ENCODE results near the gene KRTAP2-4. TPM values are rescaled to one million over a fixed set of nuclear protein-coding genes. Genes with fewer than 3 reads are reported as not detected.

The KRTAP2-4 gene
- polyA plus RNA-seq, 1 donor (not counting 4 experiments of a cell fraction or from before 2014, with no cell fraction given): not detected

DNA sequence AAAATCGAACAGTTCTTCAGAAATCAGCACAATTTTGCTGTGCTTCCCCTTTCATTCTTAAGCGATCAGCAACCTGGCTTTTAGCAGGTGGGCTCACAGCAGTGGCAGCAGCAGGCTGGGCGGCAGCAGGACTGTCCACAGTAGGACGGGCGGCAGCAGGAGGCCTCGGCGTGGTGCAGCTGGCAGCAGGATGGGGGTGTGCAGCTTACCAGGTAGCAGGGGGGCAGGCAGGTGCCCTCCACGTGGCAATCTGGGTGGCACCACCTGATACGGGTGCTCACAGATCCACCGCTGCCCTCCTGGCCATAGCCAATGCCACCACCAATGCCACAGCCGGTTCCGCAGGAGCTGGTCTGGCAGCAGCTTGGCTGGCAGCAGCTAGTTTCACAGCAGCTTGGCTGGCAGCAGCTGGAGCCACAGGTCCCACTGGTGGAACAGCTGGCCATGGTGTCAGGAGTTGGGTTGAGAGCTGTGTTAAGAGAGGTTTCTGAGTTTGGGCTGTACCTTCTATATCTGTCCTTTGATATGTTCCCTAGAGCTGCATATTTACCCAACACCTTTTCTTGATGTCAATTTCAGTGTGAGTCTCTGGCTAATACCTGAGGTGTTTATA is 35.9 kb downstream of the KRTAP2-4 start, which contains the start of gene KRTAP1-4:
TSS of gene KRTAP1-4 (minus strand) at position 563 of the 613 bp plus-strand sequence. CDS start at position 446, 117 bp downstream.
- DNase-seq (ENCODE audit: low read depth, low spot score) (no peak), FAIRE-seq (no peak)
- dilution Hi-C loops (cut with MboI; ENCODE audit: extremely low pct_ligation_motif_present, low sequenced_read_pairs): no loop called here
- Histone ChIP-seq H3K4me1 (ENCODE audit: control insufficient read depth, extremely low read depth, insufficient read depth, low read length) (peaks cover 7% of the 10 kb centered on the region), H3K27ac (ENCODE audit: control insufficient read depth, insufficient read depth, low read length) (no peak within 1 kb of the TSS), H3K9ac (ENCODE audit: control insufficient read depth, extremely low read depth, insufficient read depth, low read length) (no peak within 1 kb of the TSS), H3K27me3 (ENCODE audit: control insufficient read depth, extremely low read depth, insufficient read depth, low read length) (no peaks in the 10 kb centered on the region), H3K9me3 (ENCODE audit: control insufficient read depth, low read depth, low read length) (no peaks in the 10 kb centered on the region), H3K79me2 (ENCODE audit: control insufficient read depth, insufficient read depth, low read length) (no peaks in the 10 kb centered on the region), H3K9me1 (ENCODE audit: control insufficient read depth, extremely low read depth, insufficient read depth, low read length) (no peaks in the 10 kb centered on the region), H3K4me2 (ENCODE audit: control insufficient read depth, extremely low read depth, insufficient read depth, low read depth, low read length) (no peak within 1 kb of the TSS), H3K36me3 (ENCODE audit: control insufficient read depth in 2 of 2, extremely low read depth in 1 of 2, insufficient read depth in 2 of 2, low read length in 2 of 2) (no peaks in the 10 kb centered on the region), H4K20me1 (ENCODE audit: control insufficient read depth, extremely low read depth, insufficient read depth, low read length) (no peaks in the 10 kb centered on the region), H3K4me3 (ENCODE audit: control insufficient read depth in 2 of 3, extremely low read depth in 1 of 3, insufficient read depth in 2 of 3, low read depth in 1 of 3, low read length in 3 of 3) (no peak within 1 kb of the TSS), H2AFZ (ENCODE audit: control insufficient read depth, low read length) (no peak within 1 kb of the TSS)
- TF ChIP-seq EZH2 (IDR thresholded peaks at IDR 0.05; ENCODE audit: low read length): no peak
- TF ChIP-seq, protein P1, sequence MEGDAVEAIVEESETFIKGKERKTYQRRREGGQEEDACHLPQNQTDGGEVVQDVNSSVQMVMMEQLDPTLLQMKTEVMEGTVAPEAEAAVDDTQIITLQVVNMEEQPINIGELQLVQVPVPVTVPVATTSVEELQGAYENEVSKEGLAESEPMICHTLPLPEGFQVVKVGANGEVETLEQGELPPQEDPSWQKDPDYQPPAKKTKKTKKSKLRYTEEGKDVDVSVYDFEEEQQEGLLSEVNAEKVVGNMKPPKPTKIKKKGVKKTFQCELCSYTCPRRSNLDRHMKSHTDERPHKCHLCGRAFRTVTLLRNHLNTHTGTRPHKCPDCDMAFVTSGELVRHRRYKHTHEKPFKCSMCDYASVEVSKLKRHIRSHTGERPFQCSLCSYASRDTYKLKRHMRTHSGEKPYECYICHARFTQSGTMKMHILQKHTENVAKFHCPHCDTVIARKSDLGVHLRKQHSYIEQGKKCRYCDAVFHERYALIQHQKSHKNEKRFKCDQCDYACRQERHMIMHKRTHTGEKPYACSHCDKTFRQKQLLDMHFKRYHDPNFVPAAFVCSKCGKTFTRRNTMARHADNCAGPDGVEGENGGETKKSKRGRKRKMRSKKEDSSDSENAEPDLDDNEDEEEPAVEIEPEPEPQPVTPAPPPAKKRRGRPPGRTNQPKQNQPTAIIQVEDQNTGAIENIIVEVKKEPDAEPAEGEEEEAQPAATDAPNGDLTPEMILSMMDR (optimal IDR thresholded peaks at IDR 0.05 in 1 of 3, IDR thresholded peaks at IDR 0.05 in 1 of 3, conservative IDR thresholded peaks at IDR 0.05 in 1 of 3; ENCODE audit: extremely low read depth in 1 of 3, insufficient read depth in 2 of 3, low read length in 3 of 3): no peak

DNA sequence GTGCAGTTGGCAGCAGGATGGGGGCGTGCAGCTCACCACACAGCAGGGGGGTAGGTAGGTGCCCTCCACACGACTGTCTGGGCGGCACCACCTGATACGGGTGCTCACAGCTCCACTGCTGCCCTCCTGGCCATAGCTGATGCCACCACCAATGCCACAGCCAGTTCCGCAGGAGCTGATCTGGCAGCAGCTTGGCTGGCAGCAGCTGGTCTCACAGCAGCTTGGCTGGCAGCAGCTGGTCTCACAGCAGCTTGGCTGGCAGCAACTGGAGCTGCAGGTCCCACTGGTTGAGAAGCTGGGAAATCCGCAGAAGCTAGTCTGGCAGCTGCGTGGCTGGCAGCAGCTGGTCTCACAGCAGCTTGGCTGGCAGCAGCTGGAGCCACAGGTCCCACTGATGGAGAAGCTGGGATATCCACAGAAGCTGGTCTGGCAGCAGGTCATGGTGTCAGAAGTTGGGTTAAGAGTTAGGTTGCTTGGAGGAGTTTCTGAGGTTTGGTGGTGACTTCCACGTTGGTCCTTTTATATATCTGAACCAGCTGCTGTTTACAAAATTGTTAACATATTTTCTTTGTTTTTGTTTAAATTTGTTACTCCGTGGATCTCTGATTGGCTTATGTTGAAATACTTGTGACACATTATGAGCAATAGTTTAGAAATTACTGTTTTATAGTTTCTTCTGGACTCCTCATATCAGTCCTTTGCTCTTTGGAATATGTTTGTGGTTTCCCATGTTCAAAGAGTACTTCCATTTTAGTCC is 38.8 kb downstream of the KRTAP2-4 start, which contains the start of gene KRTAP1-5:
TSS of gene KRTAP1-5 (minus strand) at position 494 of the 757 bp plus-strand sequence. CDS start at position 441, 53 bp downstream.
- peak within 1 kb of the TSS; percentile 48 for H3K4me2 ChIP-seq (ENCODE audit: control insufficient read depth, extremely low read depth, insufficient read depth, low read depth, low read length)

More for the DNA sequence above, 38.8 kb downstream of the KRTAP2-4 start, which contains the start of gene KRTAP1-5:
- no peak for DNase-seq (ENCODE audit: low read depth, low spot score)
- no peak within 1 kb of the TSS for H3K27ac ChIP-seq (ENCODE audit: control insufficient read depth, insufficient read depth, low read length)
- H3K4me3 ChIP-seq (ENCODE audit: control insufficient read depth in 2 of 3, extremely low read depth in 1 of 3, insufficient read depth in 2 of 3, low read depth in 1 of 3, low read length in 3 of 3): no peak within 1 kb of the TSS
- H3K27me3 ChIP-seq (ENCODE audit: control insufficient read depth, extremely low read depth, insufficient read depth, low read length): no peaks in the 10 kb centered on the region
- TF ChIP-seq EZH2 (IDR thresholded peaks at IDR 0.05; ENCODE audit: low read length): no peak
- TF ChIP-seq, protein P1 (optimal IDR thresholded peaks at IDR 0.05 in 1 of 3, IDR thresholded peaks at IDR 0.05 in 1 of 3, conservative IDR thresholded peaks at IDR 0.05 in 1 of 3; ENCODE audit: extremely low read depth in 1 of 3, insufficient read depth in 2 of 3, low read length in 3 of 3): no peak
- no peaks in the 10 kb centered on the region for H3K9me3 ChIP-seq (ENCODE audit: control insufficient read depth, low read depth, low read length)
- H3K9me1 ChIP-seq (ENCODE audit: control insufficient read depth, extremely low read depth, insufficient read depth, low read length): no peaks in the 10 kb centered on the region
- peaks cover 7% of the 10 kb centered on the region for H3K4me1 ChIP-seq (ENCODE audit: control insufficient read depth, extremely low read depth, insufficient read depth, low read length)
- peak; percentile 70 for FAIRE-seq
- no peak within 1 kb of the TSS for H3K9ac ChIP-seq (ENCODE audit: control insufficient read depth, extremely low read depth, insufficient read depth, low read length)
- no peaks in the 10 kb centered on the region for H3K36me3 ChIP-seq (ENCODE audit: control insufficient read depth in 2 of 2, extremely low read depth in 1 of 2, insufficient read depth in 2 of 2, low read length in 2 of 2)
- no peaks in the 10 kb centered on the region for H3K79me2 ChIP-seq (ENCODE audit: control insufficient read depth, insufficient read depth, low read length)
- H4K20me1 ChIP-seq (ENCODE audit: control insufficient read depth, extremely low read depth, insufficient read depth, low read length): no peaks in the 10 kb centered on the region
- peak within 1 kb of the TSS; percentile 40 for H2AFZ ChIP-seq (ENCODE audit: control insufficient read depth, low read length)
- dilution Hi-C loops (cut with MboI; ENCODE audit: extremely low pct_ligation_motif_present, low sequenced_read_pairs): no loop called here

All from keratinocyte (primary cell).